Skeletal muscle satellite cell (primary cell): ENCODE data around the gene ARMC7.

ENCODE experiments used
- H3K27me3 ChIP-seq: 2 replicates; pipeline ENCODE4 v1.7.0; 2013; ENCODE audit warnings: low read length; ENCODE audit not compliant: control insufficient read depth, insufficient read depth
- H3K36me3 ChIP-seq: 2 replicates; pipeline ENCODE4 v1.7.0; 2013; ENCODE audit warnings: mild to moderate bottlenecking, control low read depth, low read length; ENCODE audit not compliant: insufficient read depth
- H3K4me1 ChIP-seq: 2 replicates; pipeline ENCODE4 v1.7.0; 2013; ENCODE audit warnings: low read length; ENCODE audit not compliant: control insufficient read depth, insufficient read depth
- H3K4me2 ChIP-seq: 2 replicates; pipeline ENCODE4 v1.7.0; 2013; ENCODE audit warnings: mild to moderate bottlenecking, low read length
- H3K4me3 ChIP-seq: 2 replicates; pipeline ENCODE4 v1.7.0; 2013; ENCODE audit warnings: low read length
- H3K9ac ChIP-seq: 2 replicates; pipeline ENCODE4 v1.7.0; 2013; ENCODE audit warnings: mild to moderate bottlenecking, low read depth, low read length, moderate library complexity
- H3K9me3 ChIP-seq: replicated peaks from 2 replicates; pipeline ENCODE4 v1.7.0; 2013; ENCODE audit warnings: mild to moderate bottlenecking, control low read depth, low read length

The ARMC7 gene

DNA sequence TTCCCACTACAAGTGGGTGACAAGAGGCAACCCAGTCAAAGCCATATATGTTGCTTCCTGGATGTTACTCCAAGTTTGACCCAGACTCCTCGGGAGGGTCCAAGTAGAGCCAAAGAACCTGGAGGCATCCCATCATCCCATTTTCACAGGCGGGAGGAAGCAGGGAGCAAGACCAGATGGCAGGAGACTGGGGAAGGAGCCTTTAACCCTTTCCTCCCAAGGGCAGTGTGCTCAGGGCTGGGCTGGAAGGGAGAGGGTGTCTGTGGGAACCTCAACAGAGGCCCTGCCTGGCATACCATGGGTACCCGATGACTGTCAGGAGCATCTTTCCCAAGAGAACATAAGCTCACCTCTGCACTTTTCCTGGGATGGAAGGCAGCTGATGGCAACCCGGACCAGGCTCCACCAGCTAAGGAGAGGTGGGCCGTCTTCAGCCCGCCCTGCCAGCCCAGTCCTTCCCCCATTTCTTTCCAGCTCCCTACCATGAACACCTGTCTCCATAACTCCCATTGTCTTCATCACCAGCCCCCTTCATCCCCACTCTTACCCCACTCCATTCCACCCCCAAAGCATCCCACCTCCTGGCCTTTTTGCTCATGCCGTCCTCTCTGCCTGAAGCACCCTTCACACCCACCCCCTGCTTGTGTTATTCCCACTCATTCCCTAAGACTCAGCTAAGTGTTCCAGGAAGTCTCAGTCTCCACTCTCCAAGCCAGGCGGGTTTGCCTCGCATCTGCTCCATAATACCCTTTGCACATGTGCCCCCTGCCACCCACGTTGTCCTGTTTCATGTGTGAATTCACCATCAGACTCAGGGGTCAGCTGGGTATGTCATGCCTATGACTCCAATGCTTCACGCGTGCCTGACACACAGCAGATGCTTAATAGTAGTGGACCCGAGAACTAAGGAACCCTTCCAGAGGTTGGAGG lies 27.9 kb upstream of the ARMC7 start:
- H3K4me1 ChIP-seq, result peaks cover 39% of the 10 kb centered on the region
- H3K4me2 ChIP-seq, result no peak overlapping the region
- H3K9me3 ChIP-seq, result no peaks in the 10 kb centered on the region
- no peaks in the 10 kb centered on the region for H3K27me3 ChIP-seq
- H3K4me3 ChIP-seq, result no peak overlapping the region
- no peaks in the 10 kb centered on the region for H3K36me3 ChIP-seq
- no peak overlapping the region for H3K9ac ChIP-seq

DNA sequence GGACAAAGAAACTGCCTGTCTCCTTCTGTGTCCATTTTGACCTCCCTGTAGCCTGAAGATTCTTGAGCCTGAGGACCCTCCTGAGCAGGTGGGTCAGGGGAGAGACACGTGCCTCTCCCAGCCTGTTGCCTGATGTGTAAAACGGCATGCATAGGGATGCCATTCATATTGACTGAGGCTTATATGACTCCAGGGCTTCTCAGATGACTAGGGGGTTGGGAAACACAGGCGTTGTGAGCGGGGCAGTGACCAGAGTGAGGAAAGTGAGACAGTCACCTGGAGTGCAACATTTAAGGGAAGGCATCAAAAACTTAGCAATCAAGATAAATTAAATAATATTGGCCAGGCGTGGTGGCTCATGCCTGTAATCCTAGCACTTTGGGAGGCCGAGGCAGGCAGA lies 27.1 kb upstream of the ARMC7 start:
- Histone ChIP-seq H3K27me3 (no peaks in the 10 kb centered on the region), H3K4me3 (no peak overlapping the region), H3K36me3 (no peaks in the 10 kb centered on the region), H3K9me3 (no peaks in the 10 kb centered on the region), H3K9ac (no peak overlapping the region), H3K4me1 (peaks cover 42% of the 10 kb centered on the region), H3K4me2 (no peak overlapping the region)

DNA sequence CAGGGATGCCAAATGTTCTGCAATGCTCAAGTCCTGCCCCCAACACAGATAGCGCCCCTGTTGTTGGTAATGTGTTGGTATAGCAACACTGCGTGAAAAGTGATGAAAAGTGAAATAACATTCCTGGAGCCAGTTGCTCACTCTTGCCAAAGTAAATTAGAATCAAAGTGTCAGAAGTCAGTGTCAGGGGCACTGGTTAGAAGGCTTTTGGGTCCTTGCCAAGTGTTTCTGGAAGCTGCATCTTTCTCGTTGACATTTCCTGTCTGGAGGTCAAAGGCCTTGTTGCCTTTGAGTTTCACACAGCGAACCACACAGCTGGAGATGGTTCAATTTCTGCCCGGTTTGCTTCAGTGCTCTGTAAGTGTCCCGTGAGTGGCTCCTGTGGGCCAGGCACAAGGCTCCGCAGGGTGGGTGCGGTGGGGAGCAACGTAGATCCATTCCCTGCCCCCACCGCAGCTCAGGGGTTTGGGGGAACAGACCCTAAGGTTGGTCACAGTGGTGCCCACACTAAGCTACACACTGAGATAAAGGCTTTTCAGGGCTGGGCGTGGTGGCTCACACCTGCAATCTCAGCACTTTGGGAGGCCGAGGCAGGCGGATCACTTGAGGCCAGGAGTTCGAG lies 25.6 kb upstream of the ARMC7 start:
- Histone ChIP-seq H3K27me3 (no peaks in the 10 kb centered on the region), H3K9ac (no peak overlapping the region), H3K36me3 (no peaks in the 10 kb centered on the region), H3K4me2 (no peak overlapping the region), H3K4me3 (no peak overlapping the region), H3K9me3 (no peaks in the 10 kb centered on the region), H3K4me1 (peaks cover 42% of the 10 kb centered on the region)

DNA sequence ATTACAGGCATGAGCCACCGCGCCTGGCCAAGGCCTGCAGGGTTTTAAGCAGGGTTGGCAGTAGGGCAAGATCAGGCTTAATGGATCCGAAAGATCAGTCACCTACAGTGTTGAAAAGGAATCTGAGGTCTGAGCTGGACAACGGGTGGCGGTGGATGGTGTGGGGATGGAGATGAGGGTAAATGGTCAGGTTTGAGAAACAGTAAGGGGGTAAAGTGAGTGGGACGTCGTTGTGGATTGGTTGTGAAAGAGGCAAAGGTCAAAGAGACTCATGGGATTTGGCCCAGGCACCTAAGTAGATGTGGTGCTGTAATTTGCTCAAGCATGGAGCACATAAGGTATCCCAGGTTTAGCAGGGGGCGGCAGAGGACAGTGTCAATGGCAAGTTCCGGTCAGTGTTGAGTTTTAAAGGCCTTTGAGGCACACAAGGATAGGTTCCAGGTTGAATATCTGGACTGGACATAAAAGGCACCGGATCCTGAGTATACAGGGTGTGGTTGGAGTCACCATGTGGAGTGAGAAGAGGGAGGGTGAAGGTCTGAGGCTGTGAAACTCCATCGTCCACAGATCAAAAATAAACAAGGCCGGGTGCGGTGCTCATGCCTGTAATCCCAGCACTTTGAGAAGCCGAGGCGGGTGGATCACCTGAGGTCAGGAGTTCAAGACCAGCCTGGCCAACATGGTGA lies 23.1 kb upstream of the ARMC7 start:
- H3K4me1 ChIP-seq, result peaks cover 39% of the 10 kb centered on the region
- no peak overlapping the region for H3K4me2 ChIP-seq
- H3K9ac ChIP-seq, result no peak overlapping the region
- no peaks in the 10 kb centered on the region for H3K27me3 ChIP-seq
- H3K4me3 ChIP-seq, result no peak overlapping the region
- no peaks in the 10 kb centered on the region for H3K9me3 ChIP-seq
- no peaks in the 10 kb centered on the region for H3K36me3 ChIP-seq

DNA sequence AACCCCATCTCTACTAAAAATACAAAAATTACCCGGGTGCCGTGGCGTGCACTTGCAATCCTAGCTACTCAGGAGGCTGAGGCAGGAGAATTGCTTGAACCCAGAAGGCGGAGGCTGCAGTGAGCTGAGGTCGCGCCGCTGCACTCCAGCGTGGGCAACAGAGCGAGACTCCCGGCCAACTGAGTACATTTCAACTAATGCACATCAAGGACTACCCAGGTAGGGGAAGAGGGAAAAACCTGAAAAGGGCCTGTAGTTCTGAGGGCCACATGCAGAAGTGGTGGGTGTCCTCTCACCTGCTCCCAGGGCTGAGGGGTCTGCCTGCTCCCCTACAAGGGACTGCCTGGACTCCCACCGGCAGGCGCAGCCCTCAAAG lies 22.6 kb upstream of the ARMC7 start:
- H3K9me3 ChIP-seq, result no peaks in the 10 kb centered on the region
- H3K27me3 ChIP-seq, result no peaks in the 10 kb centered on the region
- peak overlapping the region; percentile 60 for H3K4me3 ChIP-seq
- no peaks in the 10 kb centered on the region for H3K36me3 ChIP-seq
- peak overlapping the region; percentile 60 for H3K9ac ChIP-seq
- H3K4me2 ChIP-seq, result peak overlapping the region; percentile 71
- H3K4me1 ChIP-seq, result peaks cover 39% of the 10 kb centered on the region

DNA sequence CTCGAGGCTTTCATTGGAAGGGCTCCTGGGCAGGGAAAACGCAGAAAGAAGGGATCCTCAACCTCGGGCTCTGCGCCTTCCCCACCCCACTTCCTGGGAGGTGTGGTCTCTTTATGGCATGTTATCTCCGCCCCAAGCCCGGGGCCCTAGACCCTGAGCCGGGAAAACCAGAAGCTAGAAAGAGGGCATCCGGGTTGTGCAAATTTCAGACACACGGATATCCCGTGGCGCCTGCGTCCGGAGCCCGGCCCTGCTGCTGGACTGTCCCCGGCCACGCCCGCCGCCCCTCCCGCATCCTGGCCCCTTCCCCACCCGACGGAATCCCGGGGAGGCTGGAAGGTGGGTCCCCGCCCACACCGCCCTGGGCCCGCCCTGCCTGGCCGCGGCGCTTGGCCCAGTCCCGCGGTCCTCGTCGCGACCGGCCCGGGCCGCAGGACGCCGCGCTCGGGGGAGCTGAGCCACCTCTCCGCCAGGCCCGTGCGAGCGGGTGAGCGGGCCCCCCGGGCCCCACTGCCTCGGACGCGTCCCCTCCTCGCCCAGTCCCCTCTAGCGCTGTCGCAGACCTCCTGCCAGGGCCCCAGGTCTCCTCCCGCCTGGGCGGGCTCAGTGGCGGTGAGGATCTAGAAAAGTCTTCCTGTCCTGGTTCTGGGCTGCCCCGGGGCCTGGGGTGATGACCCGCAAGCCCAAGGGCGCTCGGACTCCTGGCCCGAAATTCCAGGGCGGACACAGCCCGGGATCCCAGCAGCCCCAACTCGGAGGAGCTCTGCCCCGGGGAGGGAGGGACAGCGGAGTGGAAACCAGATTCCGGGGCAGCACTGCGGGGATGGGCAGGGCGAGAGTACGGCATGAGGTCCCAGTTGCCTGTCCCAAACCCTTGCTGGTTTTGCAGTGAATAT lies 22.0 kb upstream of the ARMC7 start, which contains the start of gene SLC16A5:
TSS of gene SLC16A5 (plus strand) at position 397 of the 896 bp plus-strand sequence. CDS start 5,683 bp downstream, outside the sequence.
- no peaks in the 10 kb centered on the region for H3K9me3 ChIP-seq
- H3K4me1 ChIP-seq, result peaks cover 39% of the 10 kb centered on the region
- H3K4me3 ChIP-seq, result peak within 1 kb of the TSS; percentile 60
- peak within 1 kb of the TSS; percentile 60 for H3K9ac ChIP-seq
- H3K27me3 ChIP-seq, result no peaks in the 10 kb centered on the region
- no peaks in the 10 kb centered on the region for H3K36me3 ChIP-seq
- H3K4me2 ChIP-seq, result peak within 1 kb of the TSS; percentile 71

DNA sequence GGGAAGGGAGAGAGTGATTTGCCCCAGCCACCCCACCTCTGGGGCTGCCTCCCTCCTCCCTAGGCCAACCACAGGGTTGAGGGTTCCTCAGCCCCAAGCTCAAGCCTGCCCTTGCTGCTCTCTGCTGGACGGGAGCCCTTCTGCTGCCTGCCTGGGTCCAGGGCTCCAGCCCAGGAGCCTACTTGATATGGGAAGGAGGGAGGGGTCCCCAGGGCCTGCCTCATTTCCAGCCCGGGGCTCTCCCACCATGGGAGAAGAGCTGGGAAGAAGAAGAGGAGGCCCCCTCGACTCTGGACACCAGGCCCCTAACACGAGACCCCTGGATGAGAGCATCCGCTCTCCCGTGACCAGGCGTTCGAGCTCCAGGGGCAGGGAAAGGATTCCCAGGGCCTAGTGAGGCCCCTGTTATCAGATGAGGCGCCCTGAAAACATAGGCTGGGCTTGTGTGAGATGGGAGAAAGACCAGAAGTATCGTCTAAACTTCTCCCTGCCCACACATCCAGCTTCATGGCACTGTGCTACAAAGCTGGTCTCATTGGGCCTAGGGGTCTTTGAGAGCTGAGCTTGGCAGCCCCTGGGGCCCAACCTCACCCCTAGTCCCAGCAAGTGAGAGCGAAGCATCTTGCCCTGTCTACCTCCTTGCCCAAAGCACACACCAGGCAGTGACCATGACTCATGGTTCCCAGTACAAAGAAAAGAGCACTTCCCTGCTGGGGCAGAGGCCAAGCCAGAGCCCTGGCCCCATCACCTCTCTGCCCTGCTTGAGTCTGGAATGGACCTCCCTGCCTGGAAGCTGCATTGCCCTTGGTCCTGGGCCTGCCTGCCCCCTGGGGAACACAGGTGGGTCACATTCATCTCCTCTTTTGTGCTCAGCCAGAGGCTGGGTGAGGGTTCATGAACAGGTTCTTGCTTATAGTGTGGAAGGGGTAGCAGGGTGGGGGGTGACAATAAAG lies 21.0 kb upstream of the ARMC7 start:
- Histone ChIP-seq H3K36me3 (no peaks in the 10 kb centered on the region), H3K4me1 (peaks cover 39% of the 10 kb centered on the region), H3K9me3 (no peaks in the 10 kb centered on the region), H3K4me2 (peak overlapping the region; percentile 71), H3K9ac (peak overlapping the region; percentile 60), H3K4me3 (no peak overlapping the region), H3K27me3 (no peaks in the 10 kb centered on the region)

DNA sequence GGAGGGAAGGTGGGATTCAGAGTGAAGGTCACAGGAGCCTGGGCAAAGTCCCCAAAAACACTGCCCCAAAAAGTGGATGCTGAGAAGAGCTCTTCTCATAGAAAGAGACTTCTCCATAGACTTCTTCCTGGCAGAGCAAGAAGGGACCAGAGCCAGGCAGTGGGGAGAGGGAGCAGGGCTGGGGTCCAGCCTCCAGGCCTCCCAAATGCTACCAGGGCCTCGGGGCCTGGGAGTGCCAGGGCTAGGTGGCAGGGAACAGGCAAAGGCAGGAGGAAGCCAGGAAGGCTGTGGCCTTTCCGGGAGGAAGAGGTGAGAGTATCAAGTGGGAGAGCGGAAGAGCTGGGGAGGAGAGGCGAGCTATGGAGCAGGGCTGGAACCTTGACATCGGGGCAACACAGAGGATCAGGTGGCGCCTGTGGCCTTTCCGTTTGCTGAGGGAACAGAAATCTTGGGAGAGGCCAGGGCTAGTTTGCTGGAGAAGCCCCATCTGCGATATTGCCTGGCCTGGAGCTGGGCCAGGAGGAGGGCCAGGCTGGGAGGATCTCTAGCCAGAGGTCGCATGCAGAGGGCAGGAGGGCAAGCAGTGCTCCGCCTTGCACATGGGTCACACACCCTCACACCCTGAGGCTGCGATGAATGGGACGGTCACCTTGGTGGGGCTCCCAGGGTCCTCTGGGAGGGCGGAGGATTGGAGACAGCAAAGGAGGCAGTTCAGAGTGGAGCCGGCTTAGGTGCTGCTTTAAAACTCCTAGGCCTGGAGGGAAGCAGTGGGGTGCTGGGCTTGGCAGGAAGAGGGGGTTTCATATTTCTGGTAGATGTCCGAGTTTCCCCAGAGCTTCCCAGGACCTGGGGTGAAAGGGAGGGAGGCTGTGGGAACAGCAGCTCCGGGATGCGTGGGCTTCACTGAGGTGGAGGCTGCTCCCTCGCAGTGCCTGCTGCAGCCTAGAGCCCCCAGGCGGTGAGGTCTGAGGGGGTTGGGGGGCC lies 18.6 kb upstream of the ARMC7 start:
- no peak overlapping the region for H3K4me2 ChIP-seq
- H3K27me3 ChIP-seq, result no peaks in the 10 kb centered on the region
- no peak overlapping the region for H3K4me3 ChIP-seq
- H3K36me3 ChIP-seq, result no peaks in the 10 kb centered on the region
- no peaks in the 10 kb centered on the region for H3K9me3 ChIP-seq
- no peak overlapping the region for H3K9ac ChIP-seq
- H3K4me1 ChIP-seq, result peaks cover 34% of the 10 kb centered on the region

DNA sequence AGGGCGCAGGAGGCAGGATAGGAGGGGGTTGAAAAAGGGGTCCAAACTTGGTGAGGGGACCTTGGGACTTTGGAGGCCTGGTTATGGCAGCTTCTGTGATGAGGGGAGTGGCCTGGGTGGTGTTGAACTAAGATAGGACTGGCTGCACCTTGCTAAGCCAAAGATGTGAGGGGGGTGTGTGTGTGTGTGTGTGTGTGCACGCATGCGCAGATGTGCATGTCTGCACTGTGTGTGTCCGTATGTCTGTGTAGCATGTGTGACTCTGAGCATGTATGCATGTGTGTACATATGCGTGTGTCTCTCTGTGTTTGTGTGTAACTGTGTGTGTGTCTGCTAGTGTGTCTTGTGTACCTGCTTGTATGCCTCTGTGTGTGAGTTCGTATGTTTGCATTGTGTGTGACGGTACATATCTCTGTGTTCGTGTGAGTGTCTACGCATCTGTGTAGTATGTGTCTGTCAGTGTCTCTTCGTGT lies 17.9 kb upstream of the ARMC7 start:
- Histone ChIP-seq H3K9ac (no peak overlapping the region), H3K4me3 (no peak overlapping the region)

More for the DNA sequence above, 17.9 kb upstream of the ARMC7 start:
- Histone ChIP-seq H3K9me3 (no peaks in the 10 kb centered on the region), H3K4me2 (no peak overlapping the region), H3K4me1 (peaks cover 38% of the 10 kb centered on the region), H3K27me3 (no peaks in the 10 kb centered on the region), H3K36me3 (no peaks in the 10 kb centered on the region)
